ENCODE results near the gene ASAH2.
"Not testable (repeated sequence)": the region's sequence is repeated elsewhere in the genome, so short reads cannot be mapped to it uniquely, and the experiment has no call there.

The ASAH2 gene

GRCh38 chr10:50254479-50254878, 3.2 kb upstream of the ASAH2 start:
- DNase-seq (ENCODE audit: low spot score): no peak

GRCh38 chr10:50250096-50250854, 1.0 kb downstream of the ASAH2 start:
- DNase-seq (ENCODE audit: low spot score): no peak

GRCh38 chr10:50248598-50248997, 2.7 kb downstream of the ASAH2 start:
- no peak for DNase-seq (ENCODE audit: low spot score)

- no peak for DNase-seq (ENCODE audit: low spot score)
These were observed 3.3 kb downstream of the ASAH2 start for GRCh38 chr10:50248062-50248461.

GRCh38 chr10:50244201-50244600, 7.1 kb downstream of the ASAH2 start:
- no peak for DNase-seq (ENCODE audit: low spot score)

- no peak for DNase-seq (ENCODE audit: low spot score)
These were observed 8.5 kb downstream of the ASAH2 start for GRCh38 chr10:50242777-50243176.

GRCh38 chr10:50241478-50241877, 9.8 kb downstream of the ASAH2 start:
- DNase-seq (ENCODE audit: low spot score): not testable (repeated sequence)

GRCh38 chr10:50234486-50234885, 16.8 kb downstream of the ASAH2 start:
- no peak for DNase-seq (ENCODE audit: low spot score)

- no peak for DNase-seq (ENCODE audit: low spot score)
These were observed 19.1 kb downstream of the ASAH2 start for GRCh38 chr10:50232261-50232639.

GRCh38 chr10:50231515-50232260, 19.6 kb downstream of the ASAH2 start:
- DNase-seq (ENCODE audit: low spot score): no peak

- no peak for DNase-seq (ENCODE audit: low spot score)
These were observed 21.9 kb downstream of the ASAH2 start for GRCh38 chr10:50229460-50229859.

GRCh38 chr10:50228672-50229071, 22.6 kb downstream of the ASAH2 start:
- no peak for DNase-seq (ENCODE audit: low spot score)

GRCh38 chr10:50226610-50227009, 24.7 kb downstream of the ASAH2 start:
- no peak for DNase-seq (ENCODE audit: low spot score)

- peak; percentile 29 for DNase-seq (ENCODE audit: low spot score)
These were observed 26.9 kb downstream of the ASAH2 start for GRCh38 chr10:50224330-50224952.

- DNase-seq (ENCODE audit: low spot score): no peak
These were observed 29.1 kb downstream of the ASAH2 start for GRCh38 chr10:50222199-50222598.

GRCh38 chr10:50221470-50221869, 29.8 kb downstream of the ASAH2 start:
- DNase-seq (ENCODE audit: low spot score): no peak

GRCh38 chr10:50219646-50220045, 31.7 kb downstream of the ASAH2 start:
- DNase-seq (ENCODE audit: low spot score): no peak

GRCh38 chr10:50219200-50219599, 32.1 kb downstream of the ASAH2 start:
- no peak for DNase-seq (ENCODE audit: low spot score)

- DNase-seq (ENCODE audit: low spot score): no peak
These were observed 34.4 kb downstream of the ASAH2 start for GRCh38 chr10:50216894-50217293.

GRCh38 chr10:50216418-50216817, 34.9 kb downstream of the ASAH2 start:
- DNase-seq (ENCODE audit: low spot score): no peak

- DNase-seq (ENCODE audit: low spot score): no peak
These were observed 39.6 kb downstream of the ASAH2 start for GRCh38 chr10:50211670-50212069.

GRCh38 chr10:50210876-50211275, 40.4 kb downstream of the ASAH2 start:
- no peak for DNase-seq (ENCODE audit: low spot score)
